Hematopoietic multipotent progenitor cell treated with erythropoietin and hydrocortisone succinate and interleukin-3 and kit ligand, for 6 days (in vitro differentiated cells): Measurements from ENCODE around the gene JDP2.

ENCODE experiments used
- DNase-seq: peaks from one replicate; pipeline ENCODE4 v3.0.0-alpha.2; 2015

Gene JDP2

GRCh38 chr14:75489480-75489837 lies 61.6 kb downstream of the JDP2 start:
- no peak for DNase-seq

DNA sequence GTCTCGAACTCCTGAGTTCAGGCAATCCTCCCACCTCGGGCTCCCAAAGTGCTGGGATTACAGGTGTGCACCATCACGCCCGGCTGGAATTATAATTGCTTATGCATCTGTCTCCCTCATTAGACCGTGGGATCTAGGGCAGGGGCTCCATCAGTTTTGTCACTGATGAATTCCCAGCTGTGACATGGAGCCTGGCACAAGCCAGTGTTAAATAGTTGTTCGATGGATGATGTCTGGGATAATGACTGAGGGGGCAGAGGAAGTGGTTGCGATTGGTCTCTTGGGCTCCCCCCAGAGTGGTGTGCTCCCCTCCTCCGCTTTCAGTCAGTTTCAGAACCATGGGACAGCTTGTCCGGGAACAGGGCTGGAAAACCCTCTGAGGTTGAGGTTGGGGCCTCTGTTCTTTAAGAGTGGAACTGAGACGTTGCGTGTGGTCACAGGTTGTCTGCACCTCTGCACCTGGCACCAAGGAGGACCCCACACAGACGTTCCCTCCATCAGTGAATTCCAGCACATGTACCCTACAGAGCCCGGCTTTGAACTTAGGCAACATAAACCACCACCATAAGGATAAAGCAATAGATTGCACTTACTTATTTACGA lies 63.7 kb downstream of the JDP2 start:
- no peak for DNase-seq

GRCh38 chr14:75492832-75493591 lies 65.2 kb downstream of the JDP2 start:
- no peak for DNase-seq

GRCh38 chr14:75493592-75494087 lies 65.8 kb downstream of the JDP2 start:
- no peak for DNase-seq

DNA sequence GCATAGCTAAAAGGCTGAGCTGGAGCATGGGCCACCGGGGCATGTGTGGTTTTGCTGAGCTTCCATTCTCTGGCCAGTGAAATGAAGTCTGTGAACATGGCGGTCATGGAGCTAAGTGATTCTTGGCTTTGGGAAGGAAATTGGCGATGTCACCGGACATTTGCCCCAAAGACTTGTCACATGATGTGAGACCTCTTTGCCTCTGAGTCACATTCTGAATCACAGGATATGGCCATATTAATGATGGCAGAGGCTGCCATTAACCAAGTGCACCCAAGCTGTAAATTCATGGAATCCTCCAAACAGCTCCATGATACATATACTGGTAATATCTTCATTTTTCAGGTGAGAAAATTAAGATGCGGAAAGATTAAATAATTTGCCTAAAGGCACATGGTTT lies 67.1 kb downstream of the JDP2 start:
- DNase-seq, result no peak

DNA sequence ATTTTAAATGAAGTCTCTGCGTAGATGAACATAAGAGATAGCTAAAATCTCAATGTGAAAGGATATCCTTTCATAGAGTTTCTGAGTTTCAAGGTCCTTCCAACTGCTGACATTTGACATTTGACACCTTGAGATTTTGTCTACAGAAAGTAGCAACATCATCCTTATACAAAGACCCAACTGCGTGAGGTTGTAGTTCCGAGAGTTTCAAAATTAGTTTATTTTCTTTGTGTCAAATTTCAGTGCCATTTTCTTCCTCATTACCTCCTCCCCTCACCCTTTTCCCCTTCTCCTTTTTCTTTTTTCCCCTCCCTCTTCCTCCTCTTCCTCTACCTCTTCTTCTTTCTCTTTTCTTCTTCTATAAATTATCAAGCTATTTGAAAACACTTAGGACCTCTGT lies 67.6 kb downstream of the JDP2 start:
- DNase-seq, result no peak

DNA sequence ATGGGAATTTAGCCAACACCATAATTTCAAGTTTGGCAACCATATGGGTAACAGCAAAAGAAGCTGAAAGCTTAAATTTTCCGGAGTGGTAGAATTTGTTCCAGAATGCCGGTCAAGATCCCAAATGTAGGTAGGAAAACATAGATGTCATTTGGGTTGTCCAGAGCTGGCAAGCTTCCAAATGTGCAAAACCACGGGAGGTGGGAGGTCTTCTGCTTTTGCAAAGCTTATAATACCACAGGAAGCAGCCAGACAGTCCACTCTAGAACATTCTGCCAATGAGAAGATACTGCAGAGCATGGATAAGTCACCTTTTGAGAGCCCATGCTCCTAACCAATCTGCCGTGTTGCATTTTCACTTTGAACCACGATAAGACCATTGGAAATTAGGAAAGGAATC lies 68.1 kb downstream of the JDP2 start:
- peak; percentile 23 for DNase-seq

DNA sequence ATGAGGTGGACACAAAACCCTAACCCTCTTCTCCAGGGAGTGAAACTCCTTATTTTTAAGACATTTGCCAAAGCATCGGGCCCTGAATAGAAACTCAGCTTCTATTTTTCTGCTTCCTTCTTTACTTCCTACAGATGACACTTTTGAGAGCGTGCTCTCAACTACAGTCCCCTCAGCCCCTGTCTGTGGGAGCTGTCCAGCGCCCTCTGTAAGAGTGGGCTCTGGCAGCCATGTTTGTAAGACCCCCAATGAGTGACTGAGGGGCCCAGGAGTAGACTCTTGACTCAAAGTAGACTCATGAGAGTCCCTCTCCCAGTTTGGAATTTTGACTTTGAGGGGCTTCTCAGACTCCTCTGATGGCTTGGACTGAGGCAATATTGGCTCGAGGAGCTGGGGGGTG lies 68.9 kb downstream of the JDP2 start:
- DNase-seq, result peak; percentile 17

DNA sequence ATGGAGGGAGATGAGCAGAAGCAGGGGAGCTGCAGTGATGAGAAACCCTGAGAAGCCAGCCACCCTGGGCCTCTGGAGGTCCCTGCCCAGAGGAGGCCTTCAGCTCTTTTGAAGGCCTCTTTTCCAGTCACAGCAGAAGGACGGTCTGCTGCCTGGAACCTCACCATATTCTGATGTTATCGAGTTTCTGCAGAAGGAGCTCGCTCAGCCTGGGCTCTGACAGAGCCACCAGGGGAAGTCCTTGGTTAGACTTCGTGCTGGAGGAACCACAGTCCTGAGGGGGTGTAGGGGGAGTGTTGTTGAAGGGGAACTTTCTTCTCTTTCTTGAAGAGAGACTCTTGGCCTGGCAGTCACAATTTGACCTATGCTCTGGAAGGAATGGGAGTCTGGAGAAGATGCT lies 69.4 kb downstream of the JDP2 start:
- DNase-seq, result peak; percentile 79

DNA sequence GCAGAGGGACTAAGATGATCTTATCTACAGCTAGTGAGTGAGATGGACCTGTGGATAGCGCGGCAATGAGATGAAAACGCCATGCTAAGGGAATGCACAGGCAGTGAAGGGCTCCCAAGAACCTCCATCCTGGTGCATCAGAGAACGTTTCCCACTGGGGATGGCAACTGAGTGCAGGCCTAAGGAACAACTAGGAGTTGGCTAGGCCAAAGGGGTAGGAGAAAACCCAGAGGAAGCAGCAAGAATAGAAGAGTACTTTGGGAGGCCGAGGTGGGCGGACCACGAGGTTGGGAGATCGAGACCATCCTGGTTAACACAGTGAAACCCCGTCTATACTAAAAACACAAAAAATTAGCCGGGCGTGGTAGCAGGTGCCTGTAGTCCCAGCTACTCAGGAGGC lies 69.9 kb downstream of the JDP2 start:
- DNase-seq, result no peak

- no peak for DNase-seq
These were observed 71.5 kb downstream of the JDP2 start for GRCh38 chr14:75499084-75499875.

DNA sequence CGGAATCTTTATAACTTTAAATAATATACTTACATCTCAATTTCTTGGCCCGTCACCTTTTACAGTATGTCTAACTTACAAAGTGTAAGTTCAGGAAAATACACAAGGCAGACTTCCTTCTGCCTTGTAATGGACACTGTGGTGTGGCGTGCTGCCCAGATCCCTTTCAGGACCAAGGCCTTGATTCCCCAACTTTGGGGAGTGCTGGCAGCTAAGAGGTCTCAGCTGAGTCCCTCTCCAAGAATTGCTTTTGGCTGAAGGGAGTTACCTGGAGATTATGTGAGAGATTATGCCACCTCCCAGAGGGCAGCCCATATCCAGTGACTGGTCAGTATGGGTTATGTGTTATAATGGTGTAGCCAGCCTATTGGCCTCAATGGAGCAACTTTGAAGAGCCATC lies 73.3 kb downstream of the JDP2 start:
- DNase-seq, result no peak

GRCh38 chr14:75504411-75504810 lies 76.6 kb downstream of the JDP2 start:
- DNase-seq, result no peak

DNA sequence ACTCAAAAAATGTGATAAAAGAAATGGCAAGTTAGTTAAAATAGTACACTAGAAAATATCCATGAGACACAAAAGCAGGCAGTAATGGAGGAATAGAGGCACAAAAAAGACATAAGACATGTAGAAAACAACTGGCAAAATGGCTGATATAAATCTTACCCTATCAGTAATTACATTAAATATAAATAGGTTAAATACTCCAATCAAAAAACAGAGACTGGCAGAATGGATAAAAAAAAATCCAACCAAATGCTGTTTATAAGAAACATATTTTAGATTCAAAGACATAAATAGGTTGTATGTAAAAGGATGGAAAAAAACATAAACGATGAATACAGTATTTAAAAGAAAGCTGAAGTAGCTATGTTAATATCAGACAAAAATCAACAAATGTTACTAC lies 79.1 kb downstream of the JDP2 start:
- DNase-seq, result no peak

DNA sequence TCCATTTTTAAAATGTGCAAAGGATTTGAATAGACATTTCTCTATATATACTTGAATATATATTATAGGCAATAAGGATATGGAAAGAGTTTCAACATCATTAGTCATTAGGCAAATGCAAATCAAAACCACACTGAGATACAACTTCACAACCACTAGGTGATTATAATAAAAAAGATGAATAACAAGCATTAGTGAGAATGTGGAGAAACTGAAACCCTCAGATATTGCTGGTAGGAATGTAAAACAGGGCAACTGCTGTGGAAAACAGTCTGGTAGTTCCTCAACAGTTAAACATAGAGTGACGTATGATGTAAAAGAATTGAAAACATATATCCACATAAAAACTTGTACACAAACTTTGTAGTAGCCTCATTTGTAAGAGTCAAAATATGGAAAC lies 82.7 kb downstream of the JDP2 start:
- no peak for DNase-seq

GRCh38 chr14:75511201-75511600 lies 83.4 kb downstream of the JDP2 start:
- no peak for DNase-seq

- DNase-seq, result no peak
These were observed 86.3 kb downstream of the JDP2 start for GRCh38 chr14:75513911-75514672.

DNA sequence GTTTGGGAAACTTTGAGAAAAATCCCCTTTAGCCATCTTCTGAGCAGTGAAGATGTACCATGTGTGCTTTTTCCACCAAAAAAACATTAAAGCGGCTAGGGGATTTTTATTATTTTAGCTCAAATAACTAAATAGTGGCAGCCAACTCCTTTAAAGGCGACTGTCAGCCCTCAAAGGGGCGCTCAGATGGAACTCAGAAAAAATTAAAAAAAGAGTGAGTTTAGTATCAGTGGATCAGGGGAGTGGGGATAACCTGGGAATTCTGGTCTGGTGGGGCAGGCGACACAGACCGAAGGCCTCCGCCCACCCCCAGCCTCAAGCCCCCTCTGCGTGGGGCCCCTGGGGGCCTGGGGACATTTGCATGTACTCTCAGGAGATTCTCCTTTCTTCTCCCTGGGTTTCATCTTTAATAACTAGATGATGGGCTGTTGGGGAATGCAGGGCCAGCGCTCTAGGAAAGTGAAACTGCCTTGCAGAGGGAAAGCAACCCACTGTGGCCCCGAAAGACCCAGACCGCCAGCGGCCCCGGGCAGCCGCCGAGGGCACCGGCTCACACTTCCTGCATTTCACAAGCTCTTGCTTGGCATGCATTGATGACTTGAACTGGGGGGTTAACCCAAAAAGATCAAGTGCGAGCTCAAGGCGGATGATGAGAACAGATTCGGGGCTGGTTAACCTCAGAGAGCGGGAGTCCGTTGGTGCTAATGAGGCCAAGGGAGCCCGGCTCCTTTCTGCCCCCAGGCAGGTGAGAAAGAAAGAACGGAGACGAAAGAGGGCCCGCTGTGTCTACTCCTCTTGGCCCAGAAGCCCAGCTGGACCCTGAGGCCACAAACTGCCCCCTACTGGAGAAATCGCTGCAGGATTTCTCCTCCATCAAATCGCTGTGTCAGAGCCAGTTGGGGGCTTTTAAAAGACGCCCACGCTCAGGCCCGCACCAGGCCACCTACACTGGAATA lies 87.1 kb downstream of the JDP2 start:
- peak; percentile 60 for DNase-seq

- DNase-seq, result peak; percentile 18
These were observed 87.8 kb downstream of the JDP2 start for GRCh38 chr14:75515629-75515996.

DNA sequence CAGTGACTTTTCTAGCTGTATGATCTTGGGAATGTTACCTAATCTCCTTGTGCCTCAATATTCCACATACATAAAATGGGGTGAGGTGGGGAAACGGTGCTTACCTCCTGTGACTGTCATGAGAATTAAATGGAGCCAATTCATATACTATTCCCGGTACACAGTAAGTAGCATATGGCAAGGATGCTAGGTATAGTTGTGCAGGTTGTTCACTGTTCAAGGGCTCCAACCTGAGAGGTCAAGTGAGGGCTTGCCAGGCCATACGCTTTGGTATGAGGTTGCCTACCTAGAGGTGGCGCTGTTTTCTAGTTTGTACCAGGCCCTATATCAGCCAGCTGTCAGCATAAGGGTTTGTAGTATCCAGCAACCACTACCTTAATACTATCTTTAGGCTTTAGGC lies 90.8 kb downstream of the JDP2 start:
- DNase-seq, result peak; percentile 76

- no peak for DNase-seq
These were observed 91.6 kb downstream of the JDP2 start for GRCh38 chr14:75519394-75519793.
